PC-9 (cell line): Measurements from ENCODE around the gene REPS2.

Experiments used
- CTCF ChIP-seq: fragments of 200-600 bp; sonication (generic); conservative IDR thresholded peaks from 2 replicates; pipeline ENCODE4 v1.6.1; 2017; ENCODE audit warnings: mixed run types, antibody characterized with exemption, mild to moderate bottlenecking, moderate library complexity
- EZH2 ChIP-seq: fragments of 200-600 bp; sonication (generic); IDR thresholded peaks from 2 replicates; pipeline ENCODE4 v1.8.0; 2017; ENCODE audit warnings: antibody characterized with exemption, low read depth

GRCh38 chrX:16992951-16993350 lies 46.5 kb downstream of the REPS2 start:
- TF ChIP-seq CTCF (no peak), EZH2 (no peak)
